Spleen (tissue), 11 donors: ENCODE data around the gene TBC1D22A. TPM values are rescaled to one million over a fixed set of nuclear protein-coding genes. Genes with fewer than 3 reads are reported as not detected.

Experiments
- DNase-seq: peaks from one replicate; pipeline ENCODE4 v3.0.0-alpha.2; 2020
- H3K27ac ChIP-seq, 8 donors: fragments of 200-600 bp; sonication (generic) in 7 of 8; 1 replicate in 4 of 8; 2 replicates in 4 of 8; pipeline versions ENCODE4 v1.5.0 to v1.8.0; 2016 to 2021; ENCODE audit warnings: inconsistent platforms in 4 of 8, mild to moderate bottlenecking in 4 of 8, moderate library complexity in 1 of 8
- H3K27me3 ChIP-seq, 7 donors: fragments of 200-600 bp; sonication (generic) in 6 of 7; replicated peaks in 1 of 7; 1 replicate in 4 of 7; 2 replicates in 3 of 7; pipeline versions ENCODE4 v1.5.0 to v1.8.0; 2016 to 2021; ENCODE audit warnings: inconsistent platforms in 3 of 7, mild to moderate bottlenecking in 1 of 7
- H3K36me3 ChIP-seq, 6 donors: fragments of 200-600 bp; sonication (generic) in 5 of 6; 1 replicate in 4 of 6; 2 replicates in 2 of 6; pipeline versions ENCODE4 v1.5.0 to v1.8.0; 2016 to 2021; ENCODE audit warnings: inconsistent platforms in 2 of 6
- H3K4me1 ChIP-seq, 6 donors: fragments of 200-600 bp; sonication (generic) in 5 of 6; 1 replicate in 3 of 6; 2 replicates in 3 of 6; pipeline versions ENCODE4 v1.5.0 to v1.8.0; 2016 to 2021; ENCODE audit warnings: inconsistent platforms in 3 of 6
- H3K4me3 ChIP-seq, 8 donors: fragments of 200-600 bp; sonication (generic) in 7 of 8; 1 replicate in 4 of 8; 2 replicates in 4 of 8; pipeline versions ENCODE4 v1.5.0 to v1.8.0; 2016 to 2021; ENCODE audit warnings: inconsistent platforms in 4 of 8, mild to moderate bottlenecking in 4 of 8, moderate library complexity in 2 of 8
- H3K9me3 ChIP-seq, 8 donors: fragments of 200-600 bp; sonication (generic) in 7 of 8; 1 replicate in 4 of 8; 2 replicates in 4 of 8; pipeline versions ENCODE4 v1.5.0 to v1.8.0; 2016 to 2021; ENCODE audit warnings: inconsistent platforms in 4 of 8
- CTCF ChIP-seq, 11 experiments: fragments of 200-600 bp in 7 of 11; fragments of 450-650 bp in 4 of 11; sonication (generic) in 4 of 11; IDR thresholded peaks in 8 of 11; conservative IDR thresholded peaks in 3 of 11; 1 replicate in 7 of 11; 2 replicates in 4 of 11; pipeline versions ENCODE4 v1.4.0 to v1.8.0; 2016 to 2021; ENCODE audit warnings: antibody characterized with exemption in 11 of 11, inconsistent platforms in 4 of 11, mild to moderate bottlenecking in 1 of 11
- POLR2A ChIP-seq, 3 donors: fragments of 450-650 bp; IDR thresholded peaks; one replicate each; pipeline ENCODE4 v1.5.1; 2017; ENCODE audit warnings: antibody characterized with exemption in 3 of 3, mild to moderate bottlenecking in 1 of 3
- POLR2AphosphoS5 ChIP-seq, 3 donors: sonication (generic); formaldehyde crosslinking; IDR thresholded peaks; one replicate each; pipeline ENCODE4 v1.5.1; 2017; ENCODE audit warnings: antibody characterized with exemption in 3 of 3
- WGBS, 5 donors: extraction: QIAGEN DNeasy Blood & Tissue Kit in 3 of 5; methylation state at CpG; one replicate each; pipeline versions ENCODE4 v1.1.5 to v1.1.7; 2013 to 2018; 5-methylcytosine and 5-hydroxymethylcytosine counted together
- intact Hi-C: fragments of 100-400 bp; cut with DNase I; formaldehyde crosslinking; loops from one replicate; pipeline ENCODE4 v1.15.0; 2023; ENCODE audit warnings: low total_unique reads
- polyA plus RNA-seq, 3 donors: library from polyadenylated mRNA; stranded (reverse); fragments of 200-250 nt; gene quantifications; one replicate each; pipeline ENCODE4 v1.2.1, GENCODE V29; 2013
- total RNA-seq, 7 donors: library from RNA; depleted of rRNA in 3 of 7; stranded (reverse); fragments of >200 nt in 3 of 7; fragmentation: NEBNext Ultra II Directional in 4 of 7; extraction: Animal tissue kit (Norgen Biotek cat#: 25700) in 4 of 7; gene quantifications; one replicate each; pipeline versions ENCODE4 v1.1.0 to v1.2.1, GENCODE V29; 2016 to 2021
- donor health status: healthy with polysubstance abuse.
- donor health status: DM: no; HTN: no; CAD: no; lungs with moderate emphysema.
- donor health status: DM: no; HTN: no; CAD: no.
- donor health status: Bipolar disorder and iron deficiency.
- donor health status: healthy.
- donor health status: DM: no; HTN: no; CAD: no.
- donor health status: DM: yes; HTN: yes; CAD: no.

Gene TBC1D22A
- total and polyA plus RNA-seq, 10 donors, result 17.2 to 66.9 (median 49.6) TPM

GRCh38 chr22:46792061-46792796 is 29.8 kb downstream of the TBC1D22A start:
- no peaks in the 10 kb centered on the region for H3K27me3 ChIP-seq
- intact Hi-C loops, result no loop called here
- peak; percentile 77 for DNase-seq
- H3K4me3 ChIP-seq, result no peak overlapping the region
- H3K4me1 ChIP-seq, result peaks cover 31 to 97% (median 52%) of the 10 kb centered on the region in 6 donors
- no peak for TF ChIP-seq POLR2A (IDR thresholded peaks at IDR 0.05)
- peak; percentile 58 to 65 (median 64) for TF ChIP-seq POLR2AphosphoS5 (IDR thresholded peaks at IDR 0.05)
- H3K36me3 ChIP-seq, result peaks cover 4 to 69% (median 42%) of the 10 kb centered on the region in 6 donors
- peak overlapping the region; percentile 44 to 86 (median 76) for H3K27ac ChIP-seq
- no peaks in the 10 kb centered on the region for H3K9me3 ChIP-seq
- WGBS, 5 donors, result 73 to 96% (median 82%) methylated on average over 18 to 20 of the region's 20 CpGs

- intact Hi-C loops, result no loop called here
- H3K4me1 ChIP-seq, result peaks cover 31 to 97% (median 53%) of the 10 kb centered on the region in 6 donors
- no peak for TF ChIP-seq POLR2A (IDR thresholded peaks at IDR 0.05)
- TF ChIP-seq POLR2AphosphoS5 (IDR thresholded peaks at IDR 0.05), result peak in 1 of 3 donors; percentile 12
- peaks cover 4 to 72% (median 48%) of the 10 kb centered on the region in 6 donors for H3K36me3 ChIP-seq
- H3K9me3 ChIP-seq, result no peaks in the 10 kb centered on the region
- no peaks in the 10 kb centered on the region for H3K27me3 ChIP-seq
- no peak overlapping the region for H3K4me3 ChIP-seq
- H3K27ac ChIP-seq, result peak overlapping the region in 5 of 8 donors; percentile 44 to 86 (median 80)
- peak; percentile 72 for DNase-seq
- WGBS, 5 donors, result 67 to 85% (median 78%) methylated on average over 6 to 8 of the region's 8 CpGs
These were observed 30.4 kb downstream of the TBC1D22A start for GRCh38 chr22:46792841-46793261.

- TF ChIP-seq POLR2AphosphoS5 (IDR thresholded peaks at IDR 0.05), result peak in 1 of 3 donors; percentile 10
- TF ChIP-seq CTCF (IDR thresholded peaks at IDR 0.05 in 8 of 11, conservative IDR thresholded peaks at IDR 0.05 in 3 of 11), result no peak
- WGBS, 5 donors, result 95 to 97% (median 96%) methylated on average over 17 to 23 of the region's 23 CpGs
- no peak overlapping the region for H3K4me3 ChIP-seq
- intact Hi-C loops, result no loop called here
- no peaks in the 10 kb centered on the region for H3K27me3 ChIP-seq
- H3K36me3 ChIP-seq, result peaks cover 4 to 78% (median 53%) of the 10 kb centered on the region in 6 donors
- DNase-seq, result peak; percentile 65
- H3K9me3 ChIP-seq, result no peaks in the 10 kb centered on the region
- peaks cover 29 to 97% (median 54%) of the 10 kb centered on the region in 6 donors for H3K4me1 ChIP-seq
- peak overlapping the region in 3 of 8 donors; percentile 44 to 86 (median 80) for H3K27ac ChIP-seq
These were observed 31.0 kb downstream of the TBC1D22A start for GRCh38 chr22:46793497-46793896.

- Histone ChIP-seq H3K4me1 (peaks cover 29 to 97% (median 54%) of the 10 kb centered on the region in 6 donors), H3K4me3 (no peak overlapping the region), H3K9me3 (no peaks in the 10 kb centered on the region), H3K36me3 (peaks cover 4 to 80% (median 57%) of the 10 kb centered on the region in 6 donors), H3K27me3 (no peaks in the 10 kb centered on the region), H3K27ac (no peak overlapping the region)
- intact Hi-C loops, result no loop called here
- WGBS, 5 donors, result 93 to 97% (median 95%) methylated on average over 12 of the region's 12 CpGs
- DNase-seq, result peak; percentile 51
- TF ChIP-seq POLR2AphosphoS5 (IDR thresholded peaks at IDR 0.05), result no peak
- TF ChIP-seq CTCF (IDR thresholded peaks at IDR 0.05 in 8 of 11, conservative IDR thresholded peaks at IDR 0.05 in 3 of 11), result no peak
- no peak for TF ChIP-seq POLR2A (IDR thresholded peaks at IDR 0.05)
These were observed 31.6 kb downstream of the TBC1D22A start for GRCh38 chr22:46794067-46794466.

GRCh38 chr22:46794491-46794890 is 32.0 kb downstream of the TBC1D22A start:
- H3K9me3 ChIP-seq, result no peaks in the 10 kb centered on the region
- no peaks in the 10 kb centered on the region for H3K27me3 ChIP-seq
- no peak overlapping the region for H3K4me3 ChIP-seq
- peaks cover 31 to 97% (median 57%) of the 10 kb centered on the region in 6 donors for H3K4me1 ChIP-seq
- H3K36me3 ChIP-seq, result peaks cover 4 to 82% (median 59%) of the 10 kb centered on the region in 6 donors
- H3K27ac ChIP-seq, result no peak overlapping the region
- TF ChIP-seq POLR2AphosphoS5 (IDR thresholded peaks at IDR 0.05), result no peak
- TF ChIP-seq CTCF (IDR thresholded peaks at IDR 0.05 in 8 of 11, conservative IDR thresholded peaks at IDR 0.05 in 3 of 11), result no peak
- no peak for TF ChIP-seq POLR2A (IDR thresholded peaks at IDR 0.05)
- intact Hi-C loops, result no loop called here
- no peak for DNase-seq
- 92 to 95% (median 93%) methylated on average over 12 of the region's 12 CpGs for WGBS, 5 donors
